Measurements from ENCODE around the gene SIAH1. TPM values are rescaled to one million over a fixed set of nuclear protein-coding genes. Genes with fewer than 3 reads are reported as not detected.

The SIAH1 gene
- total and polyA plus RNA-seq, 9 of the 15 experiments (the other 6 are each of a cell fraction or from before 2014, with no cell fraction given) = 4.1 to 14.3 (median 12.5) TPM

- POLR2A ChIA-PET = interaction anchor here (0.6 to 1.5 kb wide), 3 partner anchors 16 to 77 kb away, joined by 3 to 6 read pairs (median 3); no protein-coding TSS in a partner anchor
- Histone ChIP-seq H2AFZ (ENCODE audit: low read depth, low read length) (peak overlapping the region; percentile 49; the same call in 1 of the 2 replicates), H4K20me1 (replicated peaks; ENCODE audit: control insufficient read depth, insufficient read depth, low read length) (no peaks in the 10 kb centered on the region; the same call in 1 of the 2 replicates), H3K4me2 (ENCODE audit: insufficient read depth, low read length) (peak overlapping the region; percentile 13; the same call in 1 of the 2 replicates), H3K4me1 (replicated peaks in 1 of 2; ENCODE audit: control insufficient read depth in 2 of 2, insufficient read depth in 2 of 2, low read length in 2 of 2) (peaks cover 3 to 10% of the 10 kb centered on the region in 2 experiments; a peak in 3 of 5 replicates), H3K36me3 (ENCODE audit: control insufficient read depth, insufficient read depth, low read length) (no peaks in the 10 kb centered on the region), H3K27me3 (ENCODE audit: control insufficient read depth in 2 of 2, insufficient read depth in 2 of 2, low read length in 2 of 2) (peaks cover 2 to 6% of the 10 kb centered on the region in 2 experiments; a peak in 3 of 5 replicates), H3K4me3 (no peak overlapping the region), H3K9ac (ENCODE audit: insufficient read depth in 1 of 2, low read depth in 2 of 2, low read length in 2 of 2) (no peak overlapping the region), H3K27ac (ENCODE audit: extremely low read depth, low read depth, low read length) (no peak overlapping the region), H3K9me1 (ENCODE audit: control insufficient read depth, insufficient read depth, low read length) (no peaks in the 10 kb centered on the region), H3K79me2 (ENCODE audit: control insufficient read depth, insufficient read depth, low read length) (no peaks in the 10 kb centered on the region), H3K9me3 (replicated peaks; ENCODE audit: control insufficient read depth, insufficient read depth, low read depth, low read length) (no peaks in the 10 kb centered on the region)
- WGBS (ENCODE audit: insufficient coverage, low coverage, missing lambda C conversion rate) = 16% methylated on average over 11 of the region's 12 CpGs
- intact Hi-C loops (cut with micrococcal nuclease) (no loop called here), in situ Hi-C loops (cut with MboI) (no loop called here)
- CTCF ChIA-PET (ENCODE audit: low intra/inter-chr PET ratio) = interaction anchor here (0.6 kb wide), 1 partner anchor 1142 kb away, joined by 3 read pairs; no protein-coding TSS in a partner anchor
- FAIRE-seq (peak; percentile 80), ATAC-seq (peak; percentile 86), DNase-seq (ENCODE audit: extremely low read depth in 1 of 4, low spot score in 3 of 4) (peak in 3 of 4 experiments; percentile 18 to 54 (median 52))
- no TSS peak for BruUV-seq (replicated peaks)
- TF ChIP-seq ATF7 (IDR thresholded peaks at IDR 0.05) (peak; percentile 30; the same call in 1 of the 2 replicates), DPF2 (IDR thresholded peaks at IDR 0.05) (peak; percentile 83), NEUROD1 (IDR thresholded peaks at IDR 0.05; ENCODE audit: borderline replicate concordance, low read depth, low read length, partially characterized antibody) (peak; percentile 56), NRF1 (conservative IDR thresholded peaks at IDR 0.05 in 1 of 2, IDR thresholded peaks at IDR 0.05 in 1 of 2) (peak; percentile 25; a peak in 2 of 4 replicates), SMARCA4 (IDR thresholded peaks at IDR 0.05) (peak; percentile 87), ZNF316 (IDR thresholded peaks at IDR 0.05) (0 out of 2 replicates have a peak, but pooled peaks have one; percentile 5), MGA (IDR thresholded peaks at IDR 0.05) (no peak), KDM1A (IDR thresholded peaks at IDR 0.05) (peak; percentile 84 to 89), CBFA2T3 (IDR thresholded peaks at IDR 0.05) (peak; percentile 57), ATF1 (CRISPR knock-in tag; IDR thresholded peaks at IDR 0.05) (no peak), ATF1 (tag; IDR thresholded peaks at IDR 0.05) (peak; percentile 29; the same call in 1 of the 2 replicates)
Observed at GRCh38 chr16:48409839-48410632, 24.8 kb upstream of the SIAH1 start.

Measured in K562 (cell line).